H1 (cell line): ENCODE measurements around the gene MYL5. TPM values are rescaled to one million over a fixed set of nuclear protein-coding genes. Genes with fewer than 3 reads are reported as not detected.

Experiments used
- CBX8 ChIP-seq: fragments of 300-800, 300-1000 bp; sonication (generic); IDR thresholded peaks from 2 replicates; pipeline ENCODE4 v1.7.1; 2016; ENCODE audit warnings: low read depth, low read length, borderline replicate concordance
- CHD1 ChIP-seq: IDR thresholded peaks from 2 replicates; pipeline ENCODE4 v1.6.1; 2012; ENCODE audit warnings: low read depth, low read length, improper control_type of control experiment
- TCF12 ChIP-seq: IDR thresholded peaks from 2 replicates; pipeline ENCODE4 v1.6.1; 2011; ENCODE audit warnings: low read depth, mild to moderate bottlenecking, low read length
- polyA plus RNA-seq, 7 experiments: library from polyadenylated mRNA; depleted of rRNA in 3 of 7; stranded (reverse) in 5 of 7; unstranded in 2 of 7; fragments of >200 nt in 5 of 7; fragments of 200-250 nt in 2 of 7; gene quantifications; 1 replicate in 5 of 7; 2 replicates in 1 of 7; 4 replicates in 1 of 7; pipeline versions ENCODE4 v1.2.1 to v1.2.3, GENCODE V29; 2011 to 2013; ENCODE audit warnings: missing spikeins in 2 of 7, mixed read lengths in 2 of 7
- total RNA-seq: library from RNA; stranded (reverse); fragmentation: NEBNext Ultra II Directional; extraction: Animal tissue kit (Norgen Biotek cat#: 25700); gene quantifications from 2 replicates; pipeline ENCODE4 v1.2.1, GENCODE V29; 2021

MYL5 gene
- total and polyA plus RNA-seq, 2 of the 8 experiments (the other 6 are each of a cell fraction or from before 2014, with no cell fraction given): 5.7 to 6.8 TPM

GRCh38 chr4:654871-655463 is 19.4 kb upstream of the MYL5 start (continued):
- TF ChIP-seq CBX8 (no peak), TCF12 (no peak), CHD1 (no peak)
